PC-3 (cell line): ENCODE measurements around the gene PITRM1. TPM values are rescaled to one million over a fixed set of nuclear protein-coding genes. Genes with fewer than 3 reads are reported as not detected.

Experiments
- ATAC-seq: fragments of 200-7000 bp; cut with Tn5 transposase; 2 replicates; pipeline ENCODE4 v1.9.1; 2020; ENCODE audit warnings: mild to moderate bottlenecking, moderate library complexity
- BruUV-seq: library from RNA; stranded (reverse); fragments of 400-500 nt; replicated peaks from 2 replicates; lab custom pipeline; 2021; lab: Mats Ljungman, UMichigan
- CTCF ChIA-PET: fragments of 300-600 bp; sonication (Branson Sonifier 250); formaldehyde crosslinking; loops from one replicate; lab custom pipeline; 2022; ENCODE audit warnings: antibody characterized with exemption; lab: Charles Lee
- POLR2A ChIA-PET: fragments of 300-600 bp; sonication (Branson Sonifier 250); formaldehyde crosslinking; loops from one replicate; lab custom pipeline; 2022; ENCODE audit warnings: antibody characterized with exemption; ENCODE audit not compliant: unreplicated experiment; lab: Charles Lee
- DNase-seq: peaks from one replicate; pipeline ENCODE4 v3.0.0-alpha.2; 2015
- H2AFZ ChIP-seq: fragments of 300-600 bp; sonication (generic); 2 replicates; pipeline ENCODE4 v1.6.0; 2016; ENCODE audit warnings: antibody characterized with exemption, low read length
- H3F3A ChIP-seq: fragments of 300-600 bp; sonication (generic); one replicate; pipeline ENCODE4 v1.6.0; 2017; ENCODE audit warnings: antibody characterized with exemption, low read length, control low read depth, mild to moderate bottlenecking; ENCODE audit not compliant: unreplicated experiment
- H3K27ac ChIP-seq: fragments of 300-600 bp; sonication (generic); 2 replicates; pipeline ENCODE4 v1.5.1; 2016; ENCODE audit warnings: mild to moderate bottlenecking, low read length
- H3K27me3 ChIP-seq: fragments of 300-600 bp; sonication (generic); 2 replicates; pipeline ENCODE4 v1.6.1; 2016; ENCODE audit warnings: low read length, mixed read lengths
- H3K36me3 ChIP-seq: fragments of 300-600 bp; sonication (generic); 2 replicates; pipeline ENCODE4 v1.6.1; 2016; ENCODE audit warnings: low read depth, mixed run types, low read length, mixed read lengths
- H3K4me1 ChIP-seq: fragments of 300-600 bp; sonication (generic); 2 replicates; pipeline ENCODE4 v1.5.1; 2016; ENCODE audit warnings: low read length; ENCODE audit not compliant: insufficient read depth
- H3K4me2 ChIP-seq: fragments of 300-600 bp; sonication (generic); 2 replicates; pipeline ENCODE4 v1.6.0; 2016; ENCODE audit warnings: low read length
- H3K4me3 ChIP-seq: fragments of 300-600 bp; sonication (generic); 2 replicates; pipeline ENCODE4 v1.5.1; 2016; ENCODE audit warnings: mild to moderate bottlenecking, low read length, mixed read lengths
- H3K79me2 ChIP-seq: fragments of 300-600 bp; sonication (generic); 2 replicates; pipeline ENCODE4 v1.6.1; 2017; ENCODE audit warnings: low read length, mixed read lengths
- H3K9ac ChIP-seq: fragments of 300-600 bp; sonication (generic); 2 replicates; pipeline ENCODE4 v1.6.0; 2016; ENCODE audit warnings: mild to moderate bottlenecking, low read length
- H3K9me2 ChIP-seq: fragments of 300-600 bp; sonication (generic); replicated peaks from 2 replicates; pipeline ENCODE4 v1.6.1; 2016; ENCODE audit warnings: mixed run types, low read length, mixed read lengths
- H3K9me3 ChIP-seq: fragments of 300-600 bp; sonication (generic); 2 replicates; pipeline ENCODE4 v1.6.1; 2016; ENCODE audit warnings: low read length, mixed read lengths
- H4K20me1 ChIP-seq: fragments of 300-600 bp; sonication (generic); 2 replicates; pipeline ENCODE4 v1.6.1; 2016; ENCODE audit warnings: low read length, mixed read lengths
- EZH2 ChIP-seq: fragments of 300-600 bp; sonication (generic); IDR thresholded peaks from one replicate; pipeline ENCODE4 v1.6.1; 2017; ENCODE audit warnings: antibody characterized with exemption, mild to moderate bottlenecking, low read length; ENCODE audit not compliant: unreplicated experiment
- EZH2phosphoT487 ChIP-seq: fragments of 300-600 bp; sonication (generic); IDR thresholded peaks from 2 replicates; pipeline ENCODE4 v1.6.1; 2018; ENCODE audit warnings: mild to moderate bottlenecking, antibody characterized with exemption, low read length, borderline replicate concordance
- intact Hi-C: fragments of 100-400 bp; cut with micrococcal nuclease; formaldehyde crosslinking; loops from 2 replicates; pipeline ENCODE4 v1.9.0; 2023
- total RNA-seq: library from RNA; depleted of rRNA; stranded (reverse); fragments of >200 nt; gene quantifications from 2 replicates; pipeline ENCODE4 v1.2.3, GENCODE V29; 2014
- TF ChIP-seq, protein P1 (sequence below): fragments of 300-600 bp; sonication (generic); conservative IDR thresholded peaks from 2 replicates; pipeline ENCODE4 v1.5.1; 2017; ENCODE audit warnings: antibody characterized with exemption, low read depth, mild to moderate bottlenecking, low read length

The PITRM1 gene
- total RNA-seq, 1 experiment from 2014 or later, result 73.2 TPM

- peaks cover 4% of the 10 kb centered on the region; the same call in 1 of the 2 replicates for H3K36me3 ChIP-seq
Observed at GRCh38 chr10:3143791-3144434, 28.7 kb downstream of the PITRM1 start.

GRCh38 chr10:3143366-3143765 is 29.2 kb downstream of the PITRM1 start:
- ChIA-PET CTCF (no interaction called here), POLR2A (no interaction called here)
- no peak overlapping the region for H3K4me2 ChIP-seq
- H2AFZ ChIP-seq, result no peak overlapping the region
- H3K27me3 ChIP-seq, result no peaks in the 10 kb centered on the region
- intact Hi-C loops, result no loop called here
- TF ChIP-seq EZH2phosphoT487 (no peak), EZH2 (no peak)
- TF ChIP-seq, protein P1, sequence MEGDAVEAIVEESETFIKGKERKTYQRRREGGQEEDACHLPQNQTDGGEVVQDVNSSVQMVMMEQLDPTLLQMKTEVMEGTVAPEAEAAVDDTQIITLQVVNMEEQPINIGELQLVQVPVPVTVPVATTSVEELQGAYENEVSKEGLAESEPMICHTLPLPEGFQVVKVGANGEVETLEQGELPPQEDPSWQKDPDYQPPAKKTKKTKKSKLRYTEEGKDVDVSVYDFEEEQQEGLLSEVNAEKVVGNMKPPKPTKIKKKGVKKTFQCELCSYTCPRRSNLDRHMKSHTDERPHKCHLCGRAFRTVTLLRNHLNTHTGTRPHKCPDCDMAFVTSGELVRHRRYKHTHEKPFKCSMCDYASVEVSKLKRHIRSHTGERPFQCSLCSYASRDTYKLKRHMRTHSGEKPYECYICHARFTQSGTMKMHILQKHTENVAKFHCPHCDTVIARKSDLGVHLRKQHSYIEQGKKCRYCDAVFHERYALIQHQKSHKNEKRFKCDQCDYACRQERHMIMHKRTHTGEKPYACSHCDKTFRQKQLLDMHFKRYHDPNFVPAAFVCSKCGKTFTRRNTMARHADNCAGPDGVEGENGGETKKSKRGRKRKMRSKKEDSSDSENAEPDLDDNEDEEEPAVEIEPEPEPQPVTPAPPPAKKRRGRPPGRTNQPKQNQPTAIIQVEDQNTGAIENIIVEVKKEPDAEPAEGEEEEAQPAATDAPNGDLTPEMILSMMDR, result no peak
- no peaks in the 10 kb centered on the region for H4K20me1 ChIP-seq
- H3K36me3 ChIP-seq, result peaks cover 7% of the 10 kb centered on the region; the same call in 1 of the 2 replicates
- BruUV-seq, result no TSS peak
- ATAC-seq (no peak), DNase-seq (no peak)
- H3K9ac ChIP-seq, result no peak overlapping the region
- no peaks in the 10 kb centered on the region for H3K9me2 ChIP-seq
- no peaks in the 10 kb centered on the region for H3F3A ChIP-seq
- no peaks in the 10 kb centered on the region for H3K79me2 ChIP-seq
- H3K4me1 ChIP-seq, result no peaks in the 10 kb centered on the region
- no peak overlapping the region for H3K4me3 ChIP-seq
- H3K9me3 ChIP-seq, result no peaks in the 10 kb centered on the region
- H3K27ac ChIP-seq, result no peak overlapping the region

More at GRCh38 chr10:3143791-3144434, 28.7 kb downstream of the PITRM1 start:
- H3K27ac ChIP-seq, result no peak overlapping the region
- intact Hi-C loops, result no loop called here
- no peaks in the 10 kb centered on the region for H3K79me2 ChIP-seq
- no peaks in the 10 kb centered on the region for H3K9me2 ChIP-seq
- DNase-seq (no peak), ATAC-seq (no peak)
- H3K4me3 ChIP-seq, result no peak overlapping the region
- H3K9me3 ChIP-seq, result no peaks in the 10 kb centered on the region
- TF ChIP-seq EZH2, result no peak
- TF ChIP-seq, protein P1, result no peak
- no peak for TF ChIP-seq EZH2phosphoT487
- BruUV-seq, result no TSS peak
- H3K4me1 ChIP-seq, result no peaks in the 10 kb centered on the region
- no peaks in the 10 kb centered on the region for H4K20me1 ChIP-seq
- H2AFZ ChIP-seq, result no peak overlapping the region
- no peaks in the 10 kb centered on the region for H3F3A ChIP-seq
- CTCF ChIA-PET, result no interaction called here
- H3K27me3 ChIP-seq, result no peaks in the 10 kb centered on the region
- no peak overlapping the region for H3K9ac ChIP-seq
- H3K4me2 ChIP-seq, result no peak overlapping the region
- POLR2A ChIA-PET, result no interaction called here

DNA sequence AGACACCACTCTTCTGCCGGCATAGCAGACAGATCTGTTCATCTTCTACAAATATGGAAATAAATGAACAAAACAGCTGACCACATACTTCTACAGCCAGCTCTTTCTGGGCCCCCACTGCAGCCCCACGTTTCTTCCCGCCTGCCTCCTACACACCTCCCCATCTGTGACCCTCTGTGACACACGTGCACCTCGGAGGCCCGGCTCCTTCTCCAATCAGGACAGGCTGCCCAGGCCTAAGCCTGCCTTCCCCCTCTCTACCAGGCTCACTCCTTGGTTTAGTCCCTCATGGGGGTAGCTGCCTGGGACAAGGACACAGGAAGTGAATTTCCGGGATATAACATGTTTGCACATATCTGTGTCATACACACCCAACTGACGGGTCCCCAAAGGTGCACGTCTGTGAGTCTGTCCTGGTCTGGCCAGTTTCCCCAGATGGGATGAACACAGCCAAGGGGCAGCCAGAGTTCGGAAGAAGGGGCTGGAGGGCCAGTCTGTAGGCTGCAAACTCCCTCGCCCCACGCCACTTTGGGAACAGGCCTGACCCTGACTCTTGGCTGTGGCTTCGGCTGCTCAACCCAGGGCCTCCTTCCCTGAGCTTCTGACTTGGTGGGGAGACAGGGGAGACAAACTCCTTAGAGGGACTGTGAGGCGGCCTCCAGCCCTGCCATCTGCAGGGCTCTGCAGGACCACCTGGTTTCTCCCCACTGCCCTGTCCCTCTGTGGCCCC is 30.3 kb downstream of the PITRM1 start:
- Histone ChIP-seq H3K4me1 (no peaks in the 10 kb centered on the region), H3K4me2 (no peak overlapping the region), H3K27me3 (no peaks in the 10 kb centered on the region), H3K9me2 (no peaks in the 10 kb centered on the region), H3K9me3 (no peaks in the 10 kb centered on the region), H3K36me3 (peaks cover 14% of the 10 kb centered on the region; the same call in 1 of the 2 replicates), H3F3A (no peaks in the 10 kb centered on the region), H3K79me2 (no peaks in the 10 kb centered on the region), H3K4me3 (no peak overlapping the region), H3K9ac (no peak overlapping the region), H4K20me1 (no peaks in the 10 kb centered on the region), H2AFZ (no peak overlapping the region), H3K27ac (no peak overlapping the region)
- intact Hi-C loops, result no loop called here
- TF ChIP-seq EZH2 (no peak), EZH2phosphoT487 (no peak)
- TF ChIP-seq, protein P1, result no peak
- no TSS peak for BruUV-seq
- no peak for DNase-seq
- no peak for ATAC-seq
- ChIA-PET CTCF (no interaction called here), POLR2A (no interaction called here)
